Measurements from ENCODE around the gene NEURL1B.

DNA sequence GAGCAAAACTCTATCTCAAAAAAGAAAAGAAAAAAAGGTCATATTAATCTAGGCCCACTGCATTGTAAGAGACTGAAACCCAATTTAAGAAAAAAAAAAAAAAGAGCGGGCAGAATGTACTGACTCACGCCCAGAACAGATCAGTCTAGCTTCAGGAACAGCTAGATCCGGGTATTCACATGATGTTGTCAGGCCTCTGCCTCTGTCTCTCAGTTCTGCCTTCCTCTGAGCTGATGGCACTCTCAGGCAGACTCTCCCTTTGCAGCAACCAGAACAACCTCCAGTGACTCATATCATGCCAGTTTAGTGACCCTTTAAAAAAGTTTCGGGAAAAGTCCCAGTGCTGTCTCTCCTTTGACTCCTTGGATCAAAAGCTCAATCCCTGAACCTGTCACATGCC, 53.0 kb downstream of the NEURL1B start:
- TF ChIP-seq, protein P1, sequence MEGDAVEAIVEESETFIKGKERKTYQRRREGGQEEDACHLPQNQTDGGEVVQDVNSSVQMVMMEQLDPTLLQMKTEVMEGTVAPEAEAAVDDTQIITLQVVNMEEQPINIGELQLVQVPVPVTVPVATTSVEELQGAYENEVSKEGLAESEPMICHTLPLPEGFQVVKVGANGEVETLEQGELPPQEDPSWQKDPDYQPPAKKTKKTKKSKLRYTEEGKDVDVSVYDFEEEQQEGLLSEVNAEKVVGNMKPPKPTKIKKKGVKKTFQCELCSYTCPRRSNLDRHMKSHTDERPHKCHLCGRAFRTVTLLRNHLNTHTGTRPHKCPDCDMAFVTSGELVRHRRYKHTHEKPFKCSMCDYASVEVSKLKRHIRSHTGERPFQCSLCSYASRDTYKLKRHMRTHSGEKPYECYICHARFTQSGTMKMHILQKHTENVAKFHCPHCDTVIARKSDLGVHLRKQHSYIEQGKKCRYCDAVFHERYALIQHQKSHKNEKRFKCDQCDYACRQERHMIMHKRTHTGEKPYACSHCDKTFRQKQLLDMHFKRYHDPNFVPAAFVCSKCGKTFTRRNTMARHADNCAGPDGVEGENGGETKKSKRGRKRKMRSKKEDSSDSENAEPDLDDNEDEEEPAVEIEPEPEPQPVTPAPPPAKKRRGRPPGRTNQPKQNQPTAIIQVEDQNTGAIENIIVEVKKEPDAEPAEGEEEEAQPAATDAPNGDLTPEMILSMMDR (IDR thresholded peaks at IDR 0.05 in 2 of 3, conservative IDR thresholded peaks at IDR 0.05 in 1 of 3; ENCODE audit: control insufficient read depth in 2 of 3, extremely low read depth in 1 of 3, insufficient read depth in 1 of 3, low read depth in 3 of 3, low read length in 3 of 3): no peak
- TF ChIP-seq HCFC1 (IDR thresholded peaks at IDR 0.05; ENCODE audit: low read length): no peak
- TF ChIP-seq TAF1 (IDR thresholded peaks at IDR 0.05; ENCODE audit: borderline replicate concordance, low read depth, low read length): no peak
- no peak for TF ChIP-seq HDAC6 (IDR thresholded peaks at IDR 0.05; ENCODE audit: unreplicated experiment)
- no peak for TF ChIP-seq NFYB (IDR thresholded peaks at IDR 0.05; ENCODE audit: insufficient read depth, low read depth, low read length)
- no peak for TF ChIP-seq GABPA (IDR thresholded peaks at IDR 0.05; ENCODE audit: low read depth)
- no peak for TF ChIP-seq POLR2AphosphoS2 (IDR thresholded peaks at IDR 0.05; ENCODE audit: low read depth, low read length)
- TF ChIP-seq POLR2AphosphoS5 (IDR thresholded peaks at IDR 0.05; ENCODE audit: low read length): no peak
- TF ChIP-seq RAD21 (IDR thresholded peaks at IDR 0.05; ENCODE audit: insufficient read depth, low read depth, low read length): no peak
- no peak for TF ChIP-seq EZH2 (IDR thresholded peaks at IDR 0.05; ENCODE audit: borderline replicate concordance, control insufficient read depth, low read depth, low read length)
- no peak for TF ChIP-seq CBFB (IDR thresholded peaks at IDR 0.05; ENCODE audit: low read depth)
- no peak for TF ChIP-seq POLR2A (IDR thresholded peaks at IDR 0.05; ENCODE audit: low read depth, low read length)
